ENCODE results near the gene MEX3D.

MEX3D gene

GRCh38 chr19:1568320-1569019 lies at the start of gene MEX3D:
Gene MEX3D (minus strand): TSS chr19:1568325. CDS start chr19:1568058, 267 bp downstream.
- intact Hi-C loops (cut with micrococcal nuclease) = no loop called here
- no peaks in the 10 kb centered on the region for H3K36me3 Mint-ChIP-seq (ENCODE audit: low read depth)
- peak within 1 kb of the TSS; percentile 44 for H3K27ac Mint-ChIP-seq
- H3K9me3 Mint-ChIP-seq = no peaks in the 10 kb centered on the region
- H3K4me1 Mint-ChIP-seq (ENCODE audit: low read depth) = peaks cover 15% of the 10 kb centered on the region
- peaks cover 53% of the 10 kb centered on the region for H3K27me3 Mint-ChIP-seq
- peak within 1 kb of the TSS; percentile 65 for H3K4me3 Mint-ChIP-seq

GRCh38 chr19:1616875-1617274 lies 48.8 kb upstream of the MEX3D start:
- peaks cover 100% of the 10 kb centered on the region for H3K36me3 Mint-ChIP-seq (ENCODE audit: low read depth)
- intact Hi-C loops (cut with micrococcal nuclease) = no loop called here
- no peaks in the 10 kb centered on the region for H3K27me3 Mint-ChIP-seq
- H3K9me3 Mint-ChIP-seq = no peaks in the 10 kb centered on the region
- no peaks in the 10 kb centered on the region for H3K4me1 Mint-ChIP-seq (ENCODE audit: low read depth)
- no peak overlapping the region for H3K4me3 Mint-ChIP-seq
- no peak overlapping the region for H3K27ac Mint-ChIP-seq

GRCh38 chr19:1616396-1616795 lies 48.3 kb upstream of the MEX3D start:
- H3K27ac Mint-ChIP-seq = no peak overlapping the region
- peaks cover 100% of the 10 kb centered on the region for H3K36me3 Mint-ChIP-seq (ENCODE audit: low read depth)
- intact Hi-C loops (cut with micrococcal nuclease) = no loop called here
- no peaks in the 10 kb centered on the region for H3K27me3 Mint-ChIP-seq
- no peak overlapping the region for H3K4me3 Mint-ChIP-seq
- H3K9me3 Mint-ChIP-seq = no peaks in the 10 kb centered on the region
- H3K4me1 Mint-ChIP-seq (ENCODE audit: low read depth) = no peaks in the 10 kb centered on the region

GRCh38 chr19:1615156-1615765 lies 47.1 kb upstream of the MEX3D start:
- Mint-ChIP-seq H3K4me3 (no peak overlapping the region), H3K9me3 (no peaks in the 10 kb centered on the region), H3K27ac (no peak overlapping the region), H3K36me3 (ENCODE audit: low read depth) (peaks cover 100% of the 10 kb centered on the region), H3K4me1 (ENCODE audit: low read depth) (peaks cover 4% of the 10 kb centered on the region), H3K27me3 (peaks cover 2% of the 10 kb centered on the region)
- intact Hi-C loops (cut with micrococcal nuclease) = no loop called here

GRCh38 chr19:1613808-1614570 lies 45.9 kb upstream of the MEX3D start:
- Mint-ChIP-seq H3K36me3 (ENCODE audit: low read depth) (peaks cover 99% of the 10 kb centered on the region), H3K4me3 (no peak overlapping the region), H3K4me1 (ENCODE audit: low read depth) (peaks cover 17% of the 10 kb centered on the region), H3K27me3 (peaks cover 7% of the 10 kb centered on the region), H3K27ac (no peak overlapping the region), H3K9me3 (no peaks in the 10 kb centered on the region)
- intact Hi-C loops (cut with micrococcal nuclease) = no loop called here

GRCh38 chr19:1613146-1613545 lies 45.0 kb upstream of the MEX3D start:
- Mint-ChIP-seq H3K36me3 (ENCODE audit: low read depth) (peaks cover 90% of the 10 kb centered on the region), H3K9me3 (no peaks in the 10 kb centered on the region), H3K4me3 (no peak overlapping the region), H3K27ac (no peak overlapping the region), H3K27me3 (peaks cover 12% of the 10 kb centered on the region), H3K4me1 (ENCODE audit: low read depth) (peaks cover 25% of the 10 kb centered on the region)
- intact Hi-C loops (cut with micrococcal nuclease) = no loop called here

- Mint-ChIP-seq H3K4me1 (ENCODE audit: low read depth) (peaks cover 25% of the 10 kb centered on the region), H3K27ac (no peak overlapping the region), H3K9me3 (no peaks in the 10 kb centered on the region), H3K27me3 (peaks cover 12% of the 10 kb centered on the region), H3K4me3 (no peak overlapping the region), H3K36me3 (ENCODE audit: low read depth) (peaks cover 83% of the 10 kb centered on the region)
- intact Hi-C loops (cut with micrococcal nuclease) = no loop called here
Measured at GRCh38 chr19:1612114-1613086, 44.3 kb upstream of the MEX3D start.

- H3K27me3 Mint-ChIP-seq = peaks cover 12% of the 10 kb centered on the region
Measured at GRCh38 chr19:1611353-1611752, 43.2 kb upstream of the MEX3D start.

GRCh38 chr19:1610579-1610978 lies 42.5 kb upstream of the MEX3D start:
- intact Hi-C loops (cut with micrococcal nuclease) = no loop called here
- peaks cover 12% of the 10 kb centered on the region for H3K27me3 Mint-ChIP-seq

More at GRCh38 chr19:1611353-1611752, 43.2 kb upstream of the MEX3D start:
- H3K36me3 Mint-ChIP-seq (ENCODE audit: low read depth) = peaks cover 72% of the 10 kb centered on the region
- peaks cover 33% of the 10 kb centered on the region for H3K4me1 Mint-ChIP-seq (ENCODE audit: low read depth)
- H3K9me3 Mint-ChIP-seq = no peaks in the 10 kb centered on the region
- H3K27ac Mint-ChIP-seq = no peak overlapping the region
- intact Hi-C loops (cut with micrococcal nuclease) = no loop called here
- no peak overlapping the region for H3K4me3 Mint-ChIP-seq

GRCh38 chr19:1609680-1610474 lies 41.8 kb upstream of the MEX3D start:
- Mint-ChIP-seq H3K27ac (peak overlapping the region; percentile 66), H3K9me3 (no peaks in the 10 kb centered on the region)

More at GRCh38 chr19:1610579-1610978, 42.5 kb upstream of the MEX3D start:
- peaks cover 39% of the 10 kb centered on the region for H3K4me1 Mint-ChIP-seq (ENCODE audit: low read depth)
- no peak overlapping the region for H3K27ac Mint-ChIP-seq
- H3K4me3 Mint-ChIP-seq = no peak overlapping the region
- no peaks in the 10 kb centered on the region for H3K9me3 Mint-ChIP-seq
- peaks cover 66% of the 10 kb centered on the region for H3K36me3 Mint-ChIP-seq (ENCODE audit: low read depth)

GRCh38 chr19:1609103-1609396 lies 40.9 kb upstream of the MEX3D start:
- H3K4me3 Mint-ChIP-seq = no peak overlapping the region
- peak overlapping the region; percentile 66 for H3K27ac Mint-ChIP-seq
- peaks cover 46% of the 10 kb centered on the region for H3K4me1 Mint-ChIP-seq (ENCODE audit: low read depth)
- no peaks in the 10 kb centered on the region for H3K9me3 Mint-ChIP-seq
- H3K27me3 Mint-ChIP-seq = peaks cover 12% of the 10 kb centered on the region
- peaks cover 55% of the 10 kb centered on the region for H3K36me3 Mint-ChIP-seq (ENCODE audit: low read depth)
- intact Hi-C loops (cut with micrococcal nuclease) = loop anchor here (5.0 kb wide), 1 partner anchor 63 kb away; no protein-coding TSS in a partner anchor

More at GRCh38 chr19:1609680-1610474, 41.8 kb upstream of the MEX3D start:
- intact Hi-C loops (cut with micrococcal nuclease) = loop anchor here (5.0 kb wide), 1 partner anchor 62 kb away; no protein-coding TSS in a partner anchor
- peaks cover 12% of the 10 kb centered on the region for H3K27me3 Mint-ChIP-seq
- peaks cover 63% of the 10 kb centered on the region for H3K36me3 Mint-ChIP-seq (ENCODE audit: low read depth)
- peak overlapping the region; percentile 21 for H3K4me3 Mint-ChIP-seq
- H3K4me1 Mint-ChIP-seq (ENCODE audit: low read depth) = peaks cover 39% of the 10 kb centered on the region

- peak overlapping the region; percentile 17 for H3K4me3 Mint-ChIP-seq
- intact Hi-C loops (cut with micrococcal nuclease) = loop anchor here (5.0 kb wide), 1 partner anchor 64 kb away; no protein-coding TSS in a partner anchor
- peak overlapping the region; percentile 66 for H3K27ac Mint-ChIP-seq
- H3K36me3 Mint-ChIP-seq (ENCODE audit: low read depth) = peaks cover 50% of the 10 kb centered on the region
- peaks cover 12% of the 10 kb centered on the region for H3K27me3 Mint-ChIP-seq
- no peaks in the 10 kb centered on the region for H3K9me3 Mint-ChIP-seq
- H3K4me1 Mint-ChIP-seq (ENCODE audit: low read depth) = peaks cover 51% of the 10 kb centered on the region
Measured at GRCh38 chr19:1608359-1609102, 40.4 kb upstream of the MEX3D start.
